Astrocyte of the spinal cord (primary cell): ENCODE measurements around the gene DAPK2.

Source experiments
- DNase-seq: peaks from one replicate; pipeline ENCODE4 v3.0.0; 2011; ENCODE audit warnings: low read depth, low spot score
- H3K4me3 ChIP-seq: 2 replicates; pipeline ENCODE4 v1.5.1; 2011; ENCODE audit warnings: low read depth, mild to moderate bottlenecking, low read length, moderate library complexity
- CTCF ChIP-seq: IDR thresholded peaks from 2 replicates; pipeline ENCODE4 v1.5.1; 2012; ENCODE audit warnings: low read depth, mild to moderate bottlenecking, low read length, inconsistent platforms
- in situ Hi-C: cut with HindIII; loops from 2 replicates; pipeline ENCODE4 v1.10.0; 2017; ENCODE audit warnings: low sequenced_read_pairs

The DAPK2 gene

DNA sequence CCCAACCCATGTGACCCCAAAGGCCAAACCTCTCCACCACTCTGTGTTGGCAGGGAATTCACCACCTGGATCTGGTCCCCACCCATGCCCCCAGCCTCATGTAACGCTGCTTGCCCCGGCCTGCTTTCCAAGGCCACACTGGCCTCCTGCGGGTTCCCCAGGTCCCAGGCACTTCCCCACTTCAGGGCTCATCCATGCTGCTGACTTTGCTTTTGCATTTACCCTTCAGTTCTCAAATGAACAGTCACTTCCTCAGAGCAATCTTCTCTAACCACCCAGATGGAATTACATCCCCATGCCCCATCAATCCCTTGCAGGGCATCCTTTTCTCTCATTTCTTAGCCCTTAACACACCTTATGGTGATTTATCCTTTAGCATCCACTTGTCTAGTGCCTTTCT, 9.2 kb downstream of the DAPK2 start:
- H3K4me3 ChIP-seq: no peak overlapping the region
- DNase-seq: no peak
- in situ Hi-C loops: no loop called here
- TF ChIP-seq CTCF: no peak

DNA sequence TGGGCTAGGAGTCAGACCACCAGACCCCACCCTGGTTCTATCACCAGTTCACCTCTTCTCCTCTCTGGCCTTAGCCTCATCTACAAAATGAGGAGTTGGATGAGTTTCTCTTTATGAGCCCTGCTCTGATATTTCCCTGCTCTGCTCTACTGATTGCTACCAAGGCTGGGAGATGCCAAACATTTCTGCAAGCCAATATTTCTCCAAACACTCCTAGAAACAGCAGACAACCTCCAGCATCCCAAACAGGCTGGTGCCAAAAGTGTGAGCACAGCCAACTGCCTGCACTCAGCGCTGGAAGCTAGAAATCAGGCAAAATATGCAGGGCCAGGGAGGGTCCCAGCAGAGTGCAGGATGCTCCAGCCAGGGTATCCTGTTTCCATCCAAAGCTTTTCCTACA, 10.8 kb downstream of the DAPK2 start:
- no peak for TF ChIP-seq CTCF
- no peak for DNase-seq
- in situ Hi-C loops: no loop called here
- H3K4me3 ChIP-seq: no peak overlapping the region

DNA sequence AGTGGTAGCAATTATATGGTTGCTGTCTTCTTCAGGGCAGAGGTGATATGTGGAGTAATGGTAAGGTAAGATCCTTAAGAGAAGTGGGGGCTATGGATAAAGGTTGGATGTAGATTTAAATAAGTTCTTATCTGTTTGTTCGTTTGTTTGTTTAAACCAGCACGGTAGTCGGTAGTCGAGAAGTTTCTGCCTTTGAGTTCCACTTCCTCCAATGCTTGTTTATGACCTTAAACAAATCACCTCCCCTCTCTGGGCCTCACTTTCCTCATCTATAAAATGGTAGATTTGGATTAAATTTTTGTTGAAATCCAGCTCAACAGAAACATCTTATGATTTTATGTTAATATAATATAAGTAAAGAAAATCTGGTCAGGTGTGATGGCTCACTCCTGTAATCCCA, 11.8 kb downstream of the DAPK2 start:
- in situ Hi-C loops: no loop called here
- no peak for TF ChIP-seq CTCF
- no peak for DNase-seq

GRCh38 chr15:64032329-64032728, 14.0 kb downstream of the DAPK2 start:
- no peak for TF ChIP-seq CTCF
- in situ Hi-C loops: no loop called here
- H3K4me3 ChIP-seq: no peak overlapping the region
- DNase-seq: no peak

More for the DNA sequence above, 11.8 kb downstream of the DAPK2 start:
- no peak overlapping the region for H3K4me3 ChIP-seq

DNA sequence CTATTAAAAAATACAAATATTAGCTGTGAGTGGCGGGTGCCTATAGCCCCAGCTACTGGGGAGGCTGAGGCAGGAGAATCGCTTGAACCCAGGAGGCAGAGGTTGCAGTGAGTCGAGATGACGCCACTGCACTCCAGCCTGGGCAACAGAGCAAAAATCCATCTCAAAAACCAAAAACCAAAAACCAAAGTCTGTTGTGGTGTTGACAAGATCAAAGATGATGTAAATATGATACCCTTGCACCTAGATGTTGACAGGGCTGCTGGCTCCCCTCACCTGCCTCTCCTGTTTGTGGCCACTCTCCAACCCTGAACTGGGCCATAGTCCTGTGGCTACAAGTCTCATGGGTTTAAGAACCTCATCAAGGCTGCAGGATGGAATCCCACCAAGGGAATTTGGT, 16.2 kb downstream of the DAPK2 start:
- no peak for TF ChIP-seq CTCF
- in situ Hi-C loops: no loop called here
- DNase-seq: no peak
- no peak overlapping the region for H3K4me3 ChIP-seq

DNA sequence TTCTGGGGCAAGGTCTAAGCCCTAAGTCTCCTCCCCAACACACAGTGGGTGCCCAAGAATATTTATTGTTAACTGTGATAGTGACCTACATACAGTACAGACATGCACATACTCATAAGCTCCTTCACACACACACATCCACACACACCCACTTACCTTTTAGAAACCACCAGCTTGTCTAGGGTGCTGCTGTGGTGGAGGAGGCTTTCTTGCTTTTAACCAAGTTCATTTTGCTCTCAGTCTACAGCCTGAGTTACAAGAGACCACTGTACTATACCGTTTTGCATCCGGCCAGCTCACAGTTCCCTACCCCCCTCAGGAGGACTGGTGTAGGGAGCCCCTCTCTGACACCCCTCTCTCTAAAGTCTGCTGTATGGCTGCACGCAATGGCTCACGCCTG, 16.7 kb downstream of the DAPK2 start:
- no peak for DNase-seq
- no peak overlapping the region for H3K4me3 ChIP-seq
- in situ Hi-C loops: no loop called here
- no peak for TF ChIP-seq CTCF

- TF ChIP-seq CTCF: no peak
- no peak overlapping the region for H3K4me3 ChIP-seq
- DNase-seq: no peak
- in situ Hi-C loops: no loop called here
Observed at GRCh38 chr15:64029110-64029509, 17.2 kb downstream of the DAPK2 start.
